Muscle layer of colon (tissue), 2 donors: ENCODE measurements around the gene ACTN2.

ENCODE experiments used
- H3K27ac ChIP-seq: one replicate; pipeline ENCODE4 v1.7.0; 2013; ENCODE audit warnings: low read depth, mild to moderate bottlenecking, low read length, moderate library complexity
- H3K27me3 ChIP-seq, 2 donors: one replicate each; pipeline ENCODE4 v1.7.0; 2013; ENCODE audit warnings: low read length in 2 of 2, mild to moderate bottlenecking in 2 of 2; ENCODE audit not compliant: insufficient read depth in 2 of 2, control insufficient read depth in 1 of 2
- H3K36me3 ChIP-seq: one replicate; pipeline ENCODE4 v1.7.0; 2013; ENCODE audit warnings: mild to moderate bottlenecking, low read length; ENCODE audit not compliant: insufficient read depth
- H3K4me1 ChIP-seq: one replicate; pipeline ENCODE4 v1.7.0; 2013; ENCODE audit warnings: mild to moderate bottlenecking, low read length; ENCODE audit not compliant: insufficient read depth
- H3K4me3 ChIP-seq, 2 donors: one replicate each; pipeline ENCODE4 v1.7.0; 2013; ENCODE audit warnings: low read length in 2 of 2, low read depth in 1 of 2, mild to moderate bottlenecking in 1 of 2, moderate library complexity in 1 of 2
- H3K9ac ChIP-seq: one replicate; pipeline ENCODE4 v1.7.0; 2013; ENCODE audit warnings: low read length
- H3K9me3 ChIP-seq: one replicate; pipeline ENCODE4 v1.7.0; 2013; ENCODE audit warnings: mild to moderate bottlenecking, low read length
- donor health status: abdominal sarcoma.
- donor health status: Adenocarcinoma of cecum.

The ACTN2 gene

GRCh38 chr1:236786453-236786852, 100.2 kb downstream of the ACTN2 start:
- no peak overlapping the region for H3K4me3 ChIP-seq
- no peaks in the 10 kb centered on the region for H3K27me3 ChIP-seq
- no peaks in the 10 kb centered on the region for H3K9me3 ChIP-seq
- H3K27ac ChIP-seq = no peak overlapping the region
- no peak overlapping the region for H3K9ac ChIP-seq
- no peaks in the 10 kb centered on the region for H3K36me3 ChIP-seq
- no peaks in the 10 kb centered on the region for H3K4me1 ChIP-seq

GRCh38 chr1:236794585-236795034, 108.3 kb downstream of the ACTN2 start:
- H3K27ac ChIP-seq = peak overlapping the region; percentile 36
- H3K4me3 ChIP-seq = peak overlapping the region; percentile 33 to 75
- peaks cover 10% of the 10 kb centered on the region for H3K4me1 ChIP-seq
- H3K9ac ChIP-seq = no peak overlapping the region
- H3K27me3 ChIP-seq = no peaks in the 10 kb centered on the region
- no peaks in the 10 kb centered on the region for H3K36me3 ChIP-seq
- H3K9me3 ChIP-seq = no peaks in the 10 kb centered on the region

GRCh38 chr1:236795035-236795756, 108.9 kb downstream of the ACTN2 start, which contains the start of gene MTR:
Gene MTR (plus strand): TSS chr1:236795292. CDS start chr1:236795704, 412 bp downstream.
- no peaks in the 10 kb centered on the region for H3K27me3 ChIP-seq
- no peaks in the 10 kb centered on the region for H3K9me3 ChIP-seq
- H3K9ac ChIP-seq = peak within 1 kb of the TSS; percentile 30
- peak within 1 kb of the TSS; percentile 75 for H3K4me3 ChIP-seq
- H3K4me1 ChIP-seq = peaks cover 10% of the 10 kb centered on the region
- peak within 1 kb of the TSS; percentile 83 for H3K27ac ChIP-seq
- peaks cover 4% of the 10 kb centered on the region for H3K36me3 ChIP-seq

- Histone ChIP-seq H3K4me1 (peaks cover 10% of the 10 kb centered on the region), H3K4me3 (peak overlapping the region; percentile 75), H3K27ac (peak overlapping the region; percentile 83), H3K9ac (peak overlapping the region; percentile 30), H3K9me3 (no peaks in the 10 kb centered on the region), H3K36me3 (peaks cover 4% of the 10 kb centered on the region), H3K27me3 (no peaks in the 10 kb centered on the region)
Measured at GRCh38 chr1:236795757-236796667, 109.7 kb downstream of the ACTN2 start.

GRCh38 chr1:236799001-236799400, 112.7 kb downstream of the ACTN2 start:
- Histone ChIP-seq H3K4me1 (peaks cover 10% of the 10 kb centered on the region), H3K27ac (no peak overlapping the region), H3K9me3 (no peaks in the 10 kb centered on the region), H3K4me3 (no peak overlapping the region), H3K27me3 (no peaks in the 10 kb centered on the region), H3K9ac (no peak overlapping the region), H3K36me3 (peaks cover 4% of the 10 kb centered on the region)

GRCh38 chr1:236800002-236800620, 113.8 kb downstream of the ACTN2 start:
- no peak overlapping the region for H3K4me3 ChIP-seq
- H3K9ac ChIP-seq = no peak overlapping the region
- H3K9me3 ChIP-seq = no peaks in the 10 kb centered on the region
- H3K27me3 ChIP-seq = no peaks in the 10 kb centered on the region
- H3K4me1 ChIP-seq = peaks cover 10% of the 10 kb centered on the region
- peaks cover 7% of the 10 kb centered on the region for H3K36me3 ChIP-seq
- H3K27ac ChIP-seq = no peak overlapping the region

GRCh38 chr1:236800623-236801022, 114.3 kb downstream of the ACTN2 start:
- Histone ChIP-seq H3K27me3 (no peaks in the 10 kb centered on the region), H3K27ac (no peak overlapping the region), H3K9ac (no peak overlapping the region), H3K36me3 (peaks cover 11% of the 10 kb centered on the region), H3K4me1 (peaks cover 10% of the 10 kb centered on the region), H3K9me3 (no peaks in the 10 kb centered on the region), H3K4me3 (no peak overlapping the region)

- H3K4me3 ChIP-seq = no peak overlapping the region
- H3K27me3 ChIP-seq = no peaks in the 10 kb centered on the region
- H3K9me3 ChIP-seq = no peaks in the 10 kb centered on the region
- no peak overlapping the region for H3K27ac ChIP-seq
- H3K36me3 ChIP-seq = peaks cover 11% of the 10 kb centered on the region
- no peak overlapping the region for H3K9ac ChIP-seq
- peaks cover 4% of the 10 kb centered on the region for H3K4me1 ChIP-seq
Measured at GRCh38 chr1:236802264-236802663, 116.0 kb downstream of the ACTN2 start.

GRCh38 chr1:236806634-236807033, 120.3 kb downstream of the ACTN2 start:
- no peaks in the 10 kb centered on the region for H3K9me3 ChIP-seq
- no peaks in the 10 kb centered on the region for H3K27me3 ChIP-seq
- peaks cover 19% of the 10 kb centered on the region for H3K36me3 ChIP-seq
- no peaks in the 10 kb centered on the region for H3K4me1 ChIP-seq
- H3K4me3 ChIP-seq = no peak overlapping the region
- H3K9ac ChIP-seq = no peak overlapping the region
- no peak overlapping the region for H3K27ac ChIP-seq

- Histone ChIP-seq H3K4me3 (no peak overlapping the region), H3K9ac (no peak overlapping the region), H3K27me3 (no peaks in the 10 kb centered on the region), H3K9me3 (no peaks in the 10 kb centered on the region), H3K36me3 (peaks cover 30% of the 10 kb centered on the region), H3K27ac (no peak overlapping the region), H3K4me1 (no peaks in the 10 kb centered on the region)
Measured at GRCh38 chr1:236808005-236808404, 121.7 kb downstream of the ACTN2 start.

- Histone ChIP-seq H3K9ac (no peak overlapping the region), H3K9me3 (no peaks in the 10 kb centered on the region), H3K36me3 (peaks cover 36% of the 10 kb centered on the region), H3K27ac (no peak overlapping the region), H3K27me3 (no peaks in the 10 kb centered on the region), H3K4me1 (no peaks in the 10 kb centered on the region), H3K4me3 (no peak overlapping the region)
Measured at GRCh38 chr1:236808564-236809130, 122.3 kb downstream of the ACTN2 start.
